KG1 (cell line): ENCODE measurements around the gene CSNK2A3.
"Not testable (repeated sequence)": the region's sequence is repeated elsewhere in the genome, so short reads cannot be mapped to it uniquely, and the experiment has no call there.

Experiments
- DNase-seq: peaks from one replicate; lab custom pipeline; 2025; lab: John Stamatoyannopoulos, UW

The CSNK2A3 gene

DNA sequence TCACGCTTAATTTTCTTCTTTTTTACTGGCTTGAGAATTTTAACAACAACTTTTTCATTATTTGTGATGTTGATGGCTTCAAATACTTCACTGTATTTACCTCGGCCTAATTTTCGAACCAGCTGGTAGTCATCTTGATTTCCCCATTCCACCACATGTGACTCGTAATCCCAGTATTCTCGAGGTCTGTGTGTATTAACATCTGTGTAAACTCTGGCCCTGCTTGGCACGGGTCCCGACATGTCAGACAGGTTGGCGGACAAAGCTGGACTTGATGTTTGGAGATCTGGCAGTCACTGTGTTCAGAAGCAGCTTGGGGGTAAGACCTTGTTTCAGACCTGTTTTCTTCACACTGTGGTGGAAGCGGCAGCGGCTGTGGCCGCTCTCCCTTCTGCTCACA lies at the start of gene CSNK2A3:
TSS of gene CSNK2A3 (minus strand) at position 373 of the 400 bp plus-strand sequence. CDS start at position 242, 131 bp downstream.
- DNase-seq = not testable (repeated sequence)

DNA sequence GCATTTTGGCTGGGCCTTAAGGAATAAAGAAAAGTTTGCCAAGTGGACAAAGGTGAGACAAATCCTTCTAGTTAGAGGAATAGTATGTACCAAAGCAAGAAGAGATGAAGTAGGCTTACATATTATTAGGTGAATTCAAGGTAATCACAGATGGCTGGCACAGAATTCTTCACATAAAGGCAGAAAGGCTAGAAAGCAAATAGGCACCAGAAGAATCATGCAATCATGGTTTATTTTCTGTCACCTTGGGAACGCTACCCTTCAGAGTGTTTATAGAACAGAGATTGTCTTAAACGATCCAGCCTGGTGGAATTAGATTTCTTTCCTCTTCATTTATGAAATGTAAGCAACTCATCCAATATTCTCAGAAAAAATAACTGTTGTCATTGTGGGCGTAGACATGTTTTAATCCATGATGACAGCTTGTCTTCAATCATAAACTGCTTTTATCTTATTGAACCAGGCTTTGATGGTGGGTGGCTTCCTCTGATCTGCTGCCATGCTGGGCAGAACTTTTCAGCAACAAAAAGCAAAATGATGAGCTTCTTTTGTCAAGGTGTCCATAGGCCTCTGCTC lies 49.0 kb upstream of the CSNK2A3 start:
- DNase-seq = no peak

GRCh38 chr11:11400635-11401232 lies 47.7 kb upstream of the CSNK2A3 start:
- no peak for DNase-seq

DNA sequence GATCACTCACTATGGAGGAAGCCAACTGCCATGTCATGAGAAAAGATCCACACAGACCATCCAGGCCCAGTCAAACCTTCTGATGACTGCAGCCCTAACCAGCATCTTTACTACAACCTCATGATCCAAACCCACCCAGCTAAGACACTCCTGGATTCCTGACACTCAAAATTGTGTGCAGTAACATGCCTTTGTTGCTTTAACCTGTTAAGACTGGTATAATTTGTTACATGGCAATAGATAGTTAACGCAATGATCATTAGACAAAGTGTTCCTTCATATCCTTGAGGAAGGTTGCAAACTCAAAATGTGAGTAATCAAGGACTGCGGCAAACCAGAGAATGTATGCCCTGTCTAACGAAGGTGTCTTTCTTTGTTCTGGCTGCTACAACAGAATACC lies 47.1 kb upstream of the CSNK2A3 start:
- no peak for DNase-seq

DNA sequence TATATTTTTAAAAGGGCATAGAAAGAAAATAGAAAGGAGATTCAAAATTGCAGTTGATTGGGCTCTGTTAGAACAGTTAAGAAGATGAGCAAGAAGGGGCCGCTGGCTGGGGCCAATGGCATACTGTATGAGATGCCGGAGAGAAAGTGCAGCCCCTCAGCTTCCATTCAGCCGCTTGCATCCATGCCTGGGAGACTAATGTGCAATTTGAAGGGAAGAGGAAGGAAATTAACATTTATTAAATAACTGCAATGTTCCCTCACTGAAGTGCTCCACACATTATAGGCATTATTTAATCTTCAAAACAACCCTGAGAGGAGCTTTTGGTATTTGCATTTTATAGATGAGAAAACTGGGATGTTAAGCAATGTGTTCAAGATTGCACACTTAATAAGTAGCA lies 44.7 kb upstream of the CSNK2A3 start:
- DNase-seq = no peak

DNA sequence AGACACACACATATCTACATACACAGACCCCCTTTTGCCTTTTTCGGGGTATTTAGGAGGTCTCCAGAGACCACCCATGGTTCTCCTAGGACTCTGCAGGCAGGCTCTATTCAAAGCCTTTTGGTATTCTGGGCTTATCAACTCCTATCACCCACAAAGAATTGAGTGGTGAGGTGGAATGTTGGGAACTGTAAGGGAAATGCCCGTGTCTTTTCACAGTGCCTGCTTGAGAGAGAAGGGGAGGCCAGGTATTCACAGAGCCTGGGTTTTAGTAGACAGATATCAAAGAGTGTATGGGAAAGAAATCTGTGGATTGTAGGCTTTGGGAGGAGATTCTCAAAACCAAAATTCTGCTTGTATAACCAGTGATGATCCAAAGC lies 44.0 kb upstream of the CSNK2A3 start:
- DNase-seq = no peak

DNA sequence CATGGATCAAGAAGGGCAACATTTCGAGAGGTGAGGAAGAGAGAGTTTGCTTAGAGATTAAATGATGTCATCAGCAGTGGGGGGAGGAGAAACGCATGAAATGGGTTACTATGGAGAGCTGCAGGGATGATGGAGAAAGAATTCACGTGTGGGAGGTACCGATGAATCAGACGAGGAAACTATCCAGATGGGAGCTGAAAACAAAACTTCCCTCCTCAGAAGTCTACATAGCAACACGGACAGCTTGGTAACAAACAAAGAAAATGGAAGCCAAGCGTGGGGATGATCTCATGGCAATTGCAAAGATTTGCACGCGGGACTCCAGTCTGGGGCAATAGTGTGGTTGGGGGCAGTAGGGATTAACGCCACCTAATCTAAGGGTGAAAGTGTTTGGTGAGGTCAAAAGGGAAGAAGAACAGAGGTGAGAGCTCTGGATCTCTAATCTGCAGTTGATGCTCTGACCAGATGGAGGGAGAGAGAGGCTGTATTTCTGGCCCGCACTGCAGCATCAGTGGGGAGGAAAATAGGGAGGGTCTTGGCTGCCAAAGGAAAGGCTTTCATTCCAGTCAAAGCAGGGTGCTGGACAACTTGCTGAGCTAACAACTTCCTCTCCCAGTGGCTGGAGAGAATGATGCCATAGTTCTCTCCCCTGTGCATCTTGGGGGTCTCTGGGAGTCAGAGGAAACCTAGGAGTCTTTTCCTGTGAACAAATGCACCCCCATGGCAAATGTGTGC lies 43.4 kb upstream of the CSNK2A3 start:
- no peak for DNase-seq

GRCh38 chr11:11395126-11395525 lies 42.1 kb upstream of the CSNK2A3 start:
- no peak for DNase-seq

GRCh38 chr11:11394241-11394640 lies 41.2 kb upstream of the CSNK2A3 start:
- DNase-seq = no peak

DNA sequence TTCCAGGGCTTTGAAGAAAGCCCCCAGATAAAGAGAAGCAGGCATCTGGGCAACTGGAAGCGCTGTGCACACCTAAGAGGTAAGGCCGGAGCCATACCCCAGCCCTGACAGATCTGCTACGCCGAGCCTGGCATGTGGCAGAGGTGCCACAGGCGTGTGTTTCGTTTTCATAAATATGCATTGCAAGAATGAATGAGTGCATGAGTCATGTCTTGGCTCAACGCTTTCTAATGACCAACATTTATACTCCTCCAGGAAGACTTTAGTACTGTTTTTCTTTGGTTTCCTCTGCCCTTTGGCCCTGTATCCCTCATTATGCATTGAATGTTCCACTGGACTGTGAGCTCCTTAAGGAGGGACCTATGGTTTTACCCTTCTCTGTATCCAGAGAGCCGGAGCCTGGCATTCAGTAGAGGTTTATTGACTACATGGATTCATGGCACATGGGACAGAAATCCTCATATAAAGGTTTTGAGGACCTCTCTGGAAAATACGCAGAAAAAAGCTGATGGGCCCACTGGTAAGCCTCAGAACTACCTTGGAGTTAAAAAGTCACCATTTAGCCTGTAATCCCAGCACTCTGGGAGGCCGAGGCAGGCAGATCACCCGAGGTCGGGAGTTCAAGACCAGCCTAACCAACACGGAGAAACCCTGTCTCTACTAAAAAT lies 38.9 kb upstream of the CSNK2A3 start:
- no peak for DNase-seq

GRCh38 chr11:11391169-11391568 lies 38.1 kb upstream of the CSNK2A3 start:
- no peak for DNase-seq

DNA sequence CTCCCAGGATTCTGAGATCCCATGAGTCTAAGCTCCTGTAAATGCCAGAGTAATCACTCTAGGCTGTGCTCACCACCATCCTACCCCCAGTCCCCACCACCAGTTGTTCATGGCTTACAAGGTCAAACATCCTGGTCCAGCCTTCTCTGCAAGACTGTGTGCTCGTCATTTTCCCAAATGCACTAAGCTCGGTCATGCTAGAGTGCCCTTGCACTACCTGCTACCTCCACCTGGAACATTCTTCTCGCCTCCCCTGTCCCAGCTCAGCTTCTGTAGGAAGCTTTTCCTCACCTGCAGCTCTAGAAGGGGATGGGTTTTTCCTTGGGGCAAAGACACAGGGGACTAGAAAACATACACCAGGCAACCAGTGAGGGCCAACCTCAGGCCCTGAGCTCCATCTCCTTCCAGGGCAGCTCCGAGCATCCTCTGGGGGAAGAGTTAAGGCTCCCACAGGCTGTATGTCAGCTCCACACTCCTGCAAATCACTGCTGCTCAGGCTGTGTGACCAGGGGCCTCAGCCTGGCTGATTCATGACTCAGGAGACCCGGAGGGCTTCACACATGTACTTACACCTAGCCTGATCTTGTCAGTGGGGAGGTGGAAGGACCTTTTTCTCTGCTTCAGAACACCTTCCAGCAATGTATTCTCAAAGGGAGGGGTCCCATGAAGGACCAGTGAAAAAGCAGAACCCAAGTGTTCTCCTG lies 37.2 kb upstream of the CSNK2A3 start:
- no peak for DNase-seq

DNA sequence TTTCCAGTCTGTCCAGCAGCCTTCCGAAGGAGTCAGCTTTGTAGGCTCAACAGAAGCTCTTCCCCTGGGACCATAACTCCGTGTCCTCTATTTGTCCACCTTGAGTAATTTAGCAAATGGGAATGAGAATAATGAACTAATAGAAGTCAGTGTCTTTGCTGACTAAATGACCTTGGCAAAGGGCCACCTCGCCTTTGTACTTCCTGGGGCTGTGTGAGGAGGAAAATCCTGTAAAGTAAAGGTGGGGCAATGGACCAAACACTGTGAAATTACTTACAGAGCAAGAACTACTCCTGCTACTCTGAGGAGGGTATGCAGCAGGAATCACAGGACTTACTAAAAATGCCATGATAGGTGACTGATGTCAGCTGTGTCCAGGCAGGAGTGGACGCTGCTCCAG lies 36.2 kb upstream of the CSNK2A3 start:
- no peak for DNase-seq

- no peak for DNase-seq
These were observed 34.7 kb upstream of the CSNK2A3 start for GRCh38 chr11:11387622-11388305.

DNA sequence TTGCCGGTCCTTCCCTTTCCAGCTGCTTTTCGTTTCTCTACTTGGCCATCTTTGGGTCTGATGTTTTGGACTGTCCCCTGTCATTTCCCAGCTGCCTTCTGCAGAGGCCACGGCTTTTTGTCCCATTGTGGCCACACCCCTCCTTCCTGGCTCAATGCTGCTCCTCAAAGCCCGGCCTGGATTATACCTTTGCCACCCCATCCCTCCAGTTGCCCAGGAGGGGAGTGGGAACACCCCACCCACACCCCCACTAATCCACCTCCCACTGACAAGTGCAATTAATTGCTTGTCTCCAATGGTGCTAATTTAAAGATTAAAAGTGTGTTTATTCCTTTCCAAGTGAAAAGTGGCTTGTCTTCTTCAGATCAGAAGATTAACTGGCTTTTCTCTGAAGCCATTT lies 34.2 kb upstream of the CSNK2A3 start:
- DNase-seq = no peak

DNA sequence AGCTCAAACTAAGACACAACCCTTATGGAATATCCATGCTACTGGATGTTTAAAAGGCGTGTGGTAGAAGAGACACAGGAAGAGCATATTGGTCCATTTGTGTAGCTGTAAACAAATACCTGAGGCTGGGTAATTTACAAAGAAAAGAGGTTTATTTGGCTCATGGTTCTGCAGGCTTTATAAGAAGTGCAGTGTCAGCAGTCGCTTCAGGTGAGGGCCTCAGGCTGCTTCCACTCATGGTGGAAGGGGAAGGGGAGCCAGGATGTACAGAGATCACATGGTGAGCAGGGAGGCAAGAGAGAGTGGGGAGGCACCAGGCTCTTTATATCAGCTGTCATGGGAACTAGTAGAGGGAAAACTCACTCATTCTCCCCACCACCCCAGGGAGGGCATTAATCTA lies 31.8 kb upstream of the CSNK2A3 start:
- DNase-seq = no peak

DNA sequence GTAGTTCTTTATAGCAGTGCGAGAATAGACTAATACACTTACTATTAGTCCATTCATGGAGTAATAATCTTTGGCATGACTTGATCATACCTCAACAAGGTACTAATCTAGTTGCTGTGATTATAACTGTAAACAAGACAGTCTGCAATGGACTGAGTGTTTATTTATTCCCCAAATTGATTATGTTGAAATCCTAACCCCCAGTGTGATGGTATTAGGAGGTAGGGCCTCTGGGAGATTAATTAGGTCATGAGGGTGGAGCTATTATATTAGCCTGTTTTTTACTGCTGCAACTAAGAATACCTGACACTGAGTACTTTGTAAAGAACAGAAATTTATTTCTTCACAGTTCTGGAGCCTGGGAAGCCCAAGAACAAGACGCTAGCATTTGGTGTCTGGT lies 30.9 kb upstream of the CSNK2A3 start:
- DNase-seq = no peak

- no peak for DNase-seq
These were observed 29.9 kb upstream of the CSNK2A3 start for GRCh38 chr11:11382858-11383532.

DNA sequence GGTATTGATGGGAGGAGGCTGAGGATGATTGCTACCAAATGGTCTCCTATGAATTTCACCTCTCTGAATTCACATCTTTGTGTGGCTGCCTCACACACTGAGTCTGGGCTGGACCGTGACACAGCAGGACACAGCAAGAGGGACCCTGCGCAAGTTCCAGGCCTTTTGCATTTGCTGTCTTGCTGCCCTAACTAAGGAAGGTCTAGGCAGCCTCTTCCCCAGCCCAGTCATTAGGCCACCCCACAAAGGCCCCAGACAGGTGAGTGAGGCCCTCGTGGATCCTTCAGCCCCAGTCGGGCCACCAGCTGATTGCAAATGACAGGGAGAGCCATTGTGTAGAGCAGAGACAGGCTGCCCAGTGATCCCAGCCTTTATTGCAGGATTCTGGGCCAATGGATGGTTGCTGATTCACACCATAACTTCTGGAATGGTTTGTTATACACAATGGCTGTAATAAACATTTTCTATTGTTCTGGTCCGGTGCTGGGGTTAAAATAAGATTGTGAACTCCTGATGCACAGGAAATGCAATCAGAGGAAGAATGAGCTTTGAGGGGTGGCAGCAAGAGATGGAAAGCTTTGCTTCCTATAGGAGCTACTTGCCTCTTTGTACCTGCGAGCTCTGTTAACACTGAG lies 28.5 kb upstream of the CSNK2A3 start:
- DNase-seq = no peak

- no peak for DNase-seq
These were observed 27.8 kb upstream of the CSNK2A3 start for GRCh38 chr11:11380883-11381282.

GRCh38 chr11:11380340-11380739 lies 27.3 kb upstream of the CSNK2A3 start:
- DNase-seq = no peak
